Esophagus mucosa (tissue), 1 donor: ENCODE measurements around the gene LSM14B. TPM values are rescaled to one million over a fixed set of nuclear protein-coding genes. Genes with fewer than 3 reads are reported as not detected.

ENCODE experiments used
- total RNA-seq: library from RNA; stranded (reverse); gene quantifications from one replicate; pipeline ENCODE4 v1.2.4, GENCODE V29; 2023
- donor health status: DM: yes; HTN: yes; CAD: no.

The LSM14B gene
- total RNA-seq, 1 donor from 2014 or later: 28.7 TPM

Other genes starting within 250 kb of the LSM14B start
- gene TAF4, start 56.6 kb upstream of the LSM14B start, total RNA-seq: 7.7 TPM
- gene PSMA7, start 20.9 kb downstream of the LSM14B start, total RNA-seq: 177 TPM
- 6.9 TPM for gene SS18L1, start 21.3 kb downstream of the LSM14B start, total RNA-seq
- 20.2 TPM for gene MTG2, start 60.6 kb downstream of the LSM14B start, total RNA-seq
- not detected for gene HRH3, start 97.8 kb downstream of the LSM14B start, total RNA-seq
- gene OSBPL2, start 116.0 kb downstream of the LSM14B start, total RNA-seq: 58.5 TPM
- 76.1 TPM for gene ADRM1, start 180.5 kb downstream of the LSM14B start, total RNA-seq
- 83.4 TPM for gene LAMA5, start 244.8 kb downstream of the LSM14B start, total RNA-seq